Pons (tissue), 1 donor: ENCODE measurements around the gene TRAP1.

Experiments
- DNase-seq: peaks from one replicate; pipeline ENCODE4 v3.0.0-alpha.2; 2016; ENCODE audit warnings: low spot score

The TRAP1 gene

DNA sequence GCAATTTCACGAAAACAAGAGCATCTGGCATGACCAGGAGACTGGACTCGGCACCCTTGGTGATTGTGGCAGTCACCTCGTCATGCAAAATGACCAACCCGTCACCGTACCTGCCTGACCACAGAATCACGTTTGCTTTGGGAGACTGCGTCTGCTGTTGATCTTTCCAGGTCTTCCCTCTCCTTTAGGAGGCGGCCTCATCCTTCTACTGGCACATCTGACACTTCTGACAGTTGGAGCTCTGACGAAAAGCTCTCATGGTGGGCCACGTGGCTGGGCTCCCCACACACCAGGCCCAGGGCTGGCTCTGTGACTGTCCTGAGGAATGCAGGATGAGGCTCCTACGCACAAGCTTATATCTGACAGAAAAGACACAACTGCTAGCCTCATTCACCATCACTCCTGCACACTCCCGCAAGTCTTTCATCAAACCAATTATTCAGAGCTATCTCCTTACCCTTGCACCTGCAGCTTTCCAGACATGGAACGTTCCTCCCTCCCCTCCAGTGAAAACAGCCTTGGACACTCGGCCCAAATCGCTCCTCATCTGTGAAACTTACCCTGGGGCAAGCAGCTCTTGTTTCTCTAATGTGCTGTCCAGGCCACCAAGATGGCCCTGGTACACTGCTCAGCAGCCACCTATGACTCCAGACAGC lies 3.6 kb downstream of the TRAP1 start:
- no peak for DNase-seq

DNA sequence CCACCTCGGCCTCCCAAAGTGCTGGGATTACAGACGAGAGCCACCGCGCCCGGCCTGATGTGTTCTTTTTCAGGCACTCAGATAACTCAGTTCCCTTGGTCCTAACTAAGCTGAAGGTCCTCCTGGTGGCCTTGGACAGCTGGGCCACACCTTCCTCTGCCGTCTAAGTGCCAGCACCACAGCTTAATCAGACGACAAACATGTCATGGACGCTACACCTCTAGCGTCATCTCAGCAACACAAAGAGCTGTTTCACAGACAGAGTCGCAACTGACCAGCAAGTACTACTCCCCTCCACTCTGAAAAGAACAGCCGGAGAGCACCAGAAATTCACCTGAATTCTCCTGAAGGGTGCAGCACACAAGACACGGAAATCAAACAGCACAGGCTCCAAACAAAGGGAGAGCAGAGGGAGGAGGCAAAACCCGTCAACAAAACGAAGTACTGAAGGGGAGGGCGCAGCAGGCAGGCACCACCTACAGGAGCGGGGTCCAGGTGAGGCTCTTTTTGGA lies 4.4 kb downstream of the TRAP1 start:
- no peak for DNase-seq

DNA sequence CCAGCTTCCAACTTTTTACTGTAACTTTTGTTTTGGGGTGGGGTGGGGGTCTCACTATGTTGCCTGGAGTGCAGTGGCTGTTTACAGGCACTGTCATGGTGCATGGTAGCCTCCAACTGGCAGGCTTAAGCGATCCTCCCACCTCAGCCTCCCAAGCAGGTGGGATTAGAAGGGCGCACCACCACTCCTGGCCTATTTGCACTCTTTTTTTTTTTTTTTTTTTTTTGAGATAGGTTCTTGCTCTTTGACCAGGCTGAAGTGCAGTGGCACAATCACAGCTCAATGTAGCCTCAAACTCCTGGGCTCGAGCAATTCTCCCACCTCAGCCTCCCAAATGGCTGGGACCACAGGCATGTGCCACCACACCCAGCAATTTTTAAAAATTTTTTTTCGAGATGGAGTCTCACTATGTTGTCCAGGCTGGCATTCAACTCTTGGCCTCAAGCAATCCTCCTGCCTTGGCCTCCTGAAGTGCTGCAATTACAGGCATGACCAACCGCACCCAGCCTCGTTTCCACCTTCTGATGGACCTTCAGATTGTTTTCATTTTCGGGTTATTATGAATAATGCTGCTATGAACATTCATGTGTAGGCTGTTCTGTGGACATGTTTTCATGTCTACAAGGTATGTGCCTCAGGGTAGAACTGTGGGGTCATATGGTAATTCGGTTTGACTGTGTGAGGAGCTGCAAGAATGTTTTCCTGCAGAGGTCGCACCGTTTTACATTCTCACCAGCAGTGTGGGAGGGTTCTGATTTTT lies 10.9 kb downstream of the TRAP1 start:
- no peak for DNase-seq

DNA sequence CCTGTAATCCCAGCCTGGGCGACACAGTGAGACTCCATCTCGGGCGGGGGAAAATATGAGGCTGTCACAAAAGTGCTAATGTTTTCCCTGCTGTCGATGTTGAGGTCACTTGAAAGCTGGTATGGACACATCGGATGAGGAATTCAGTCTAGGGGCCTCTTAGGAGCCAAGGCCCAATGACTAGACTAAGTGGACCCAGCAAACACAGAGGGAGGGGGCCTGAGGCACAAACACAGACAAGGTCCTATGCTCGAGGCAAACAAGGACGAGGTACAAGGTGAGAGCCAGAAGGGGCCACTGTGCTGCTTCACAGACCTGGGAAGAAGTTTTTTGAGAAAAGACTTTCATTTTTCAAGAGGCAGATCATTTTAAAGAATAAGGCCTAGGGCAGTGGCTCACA lies 15.2 kb downstream of the TRAP1 start:
- DNase-seq, result no peak

DNA sequence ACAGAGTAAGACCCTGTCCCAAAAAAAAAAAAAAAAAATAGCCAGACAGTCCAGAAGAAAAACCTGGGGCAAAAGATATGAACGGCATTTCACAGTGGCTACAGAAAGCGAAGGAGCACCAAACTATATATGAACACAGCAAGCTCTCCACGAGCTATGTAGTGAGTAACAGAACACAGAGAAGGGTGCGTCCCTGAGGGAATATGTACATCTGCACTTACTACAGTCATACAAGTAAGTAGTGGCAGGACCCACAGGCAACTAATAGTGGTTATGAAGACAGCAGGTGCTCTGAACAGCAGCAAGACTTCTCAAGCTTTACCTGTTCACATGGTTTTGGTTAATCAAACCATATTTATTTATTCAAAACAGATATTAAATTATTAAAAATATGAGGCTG lies 15.8 kb downstream of the TRAP1 start:
- DNase-seq, result no peak

DNA sequence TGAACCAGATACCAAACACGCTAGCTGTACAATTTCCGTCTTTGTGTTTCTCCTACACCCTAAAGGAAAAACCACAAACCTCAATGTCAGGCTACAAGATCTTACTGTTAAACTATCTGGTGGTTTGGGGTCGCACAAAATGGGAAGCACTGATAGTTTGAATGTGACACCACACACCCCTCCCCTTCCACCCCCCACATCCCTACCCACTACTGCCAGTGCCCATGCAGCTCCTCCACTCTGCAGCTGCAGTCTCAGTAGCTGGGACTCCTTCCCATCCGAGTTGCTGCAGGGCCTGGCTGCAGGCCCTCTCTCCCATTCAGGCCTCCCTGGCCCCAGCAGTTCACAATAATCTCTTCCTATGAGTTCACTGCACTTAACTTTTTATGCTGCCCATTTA lies 18.4 kb downstream of the TRAP1 start:
- no peak for DNase-seq

DNA sequence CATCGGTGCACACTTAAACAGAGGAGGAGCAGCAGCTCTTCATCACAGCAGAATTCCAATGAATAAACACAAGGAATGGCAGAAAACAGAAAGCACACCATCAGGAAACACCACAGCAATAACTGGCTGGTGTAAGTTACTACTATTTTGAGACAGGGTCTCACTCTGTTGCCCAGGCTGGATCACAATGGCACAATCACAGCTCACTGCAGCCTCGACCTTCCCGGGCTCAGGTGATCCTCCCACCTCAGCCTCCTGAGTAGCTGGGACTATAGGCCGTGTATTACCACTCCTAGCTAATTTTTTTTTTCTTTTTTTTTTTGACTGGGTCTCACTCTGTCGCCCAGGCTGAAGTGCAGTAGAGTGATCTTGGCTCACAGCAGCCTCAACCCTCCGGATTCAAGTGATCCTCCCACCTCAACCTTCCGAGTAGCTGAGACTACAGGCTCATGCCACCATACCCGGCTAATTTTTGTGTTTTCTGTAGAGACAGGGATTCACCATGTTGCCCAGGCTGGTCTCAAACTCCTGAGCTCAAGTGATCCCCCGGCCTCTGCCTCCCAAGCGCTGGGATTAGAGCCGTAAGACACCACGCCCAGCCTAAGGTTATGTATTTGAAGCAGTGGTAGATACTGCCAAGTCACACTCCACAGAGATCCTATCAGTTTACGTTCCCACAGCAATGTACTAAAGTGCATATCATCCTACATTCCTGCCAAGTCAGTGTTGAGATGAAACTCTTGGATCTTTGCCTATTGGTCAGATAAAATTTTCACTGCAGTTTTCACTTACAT lies 20.7 kb downstream of the TRAP1 start:
- no peak for DNase-seq

DNA sequence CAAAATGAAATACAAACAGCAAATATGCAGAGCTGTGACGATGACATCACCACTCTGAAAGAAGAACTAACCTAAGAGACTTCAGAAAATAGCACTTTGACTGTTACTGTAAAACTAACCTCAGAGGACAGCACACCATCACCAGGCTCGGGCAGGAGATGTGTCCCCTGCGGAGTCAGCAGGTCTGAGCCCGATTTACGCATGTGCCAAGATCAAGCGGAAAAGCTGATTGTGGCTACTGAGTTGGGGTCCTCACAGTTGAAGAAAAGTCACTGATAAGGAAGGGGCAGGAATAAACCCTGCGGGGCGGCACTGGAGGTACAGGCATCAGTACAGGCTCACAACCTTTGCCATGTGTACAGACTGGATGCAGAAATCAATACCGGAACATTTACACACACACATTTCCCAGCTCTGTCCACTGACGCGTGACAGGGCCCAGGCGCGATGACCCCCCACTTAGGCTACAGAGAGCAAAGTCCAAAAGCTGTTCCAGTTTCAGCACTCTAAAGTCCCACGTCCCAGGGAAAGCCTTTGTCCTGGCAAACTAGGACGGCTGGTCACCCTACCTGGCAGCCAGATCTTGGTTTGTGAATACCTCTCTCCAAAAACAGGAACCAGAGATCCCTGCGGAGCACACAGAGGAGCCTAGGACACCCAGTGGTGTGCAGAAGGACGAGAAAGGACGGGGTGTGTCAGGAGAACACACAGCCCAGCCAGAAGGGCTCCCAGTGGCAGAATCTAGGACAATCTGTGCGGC lies 21.5 kb downstream of the TRAP1 start:
- DNase-seq, result no peak

DNA sequence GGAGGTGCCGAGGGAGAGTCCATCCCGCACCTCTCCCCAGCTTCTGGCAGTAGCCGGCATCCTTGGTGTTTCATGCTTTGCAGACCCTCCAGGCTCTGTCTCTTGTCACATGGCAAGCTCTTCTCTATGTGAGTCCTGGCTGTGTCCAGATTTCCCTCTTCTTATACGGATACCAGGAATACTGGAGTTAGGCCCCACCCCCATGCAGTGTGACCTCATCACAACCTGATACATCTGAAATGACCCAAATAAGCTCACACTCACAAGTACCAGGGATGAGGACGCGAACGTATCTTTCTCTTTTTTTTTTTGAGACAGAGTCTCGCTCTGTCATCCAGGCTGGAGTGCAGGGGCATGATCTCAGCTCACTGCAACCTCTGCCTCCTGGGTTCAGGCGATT lies 23.3 kb downstream of the TRAP1 start:
- no peak for DNase-seq

DNA sequence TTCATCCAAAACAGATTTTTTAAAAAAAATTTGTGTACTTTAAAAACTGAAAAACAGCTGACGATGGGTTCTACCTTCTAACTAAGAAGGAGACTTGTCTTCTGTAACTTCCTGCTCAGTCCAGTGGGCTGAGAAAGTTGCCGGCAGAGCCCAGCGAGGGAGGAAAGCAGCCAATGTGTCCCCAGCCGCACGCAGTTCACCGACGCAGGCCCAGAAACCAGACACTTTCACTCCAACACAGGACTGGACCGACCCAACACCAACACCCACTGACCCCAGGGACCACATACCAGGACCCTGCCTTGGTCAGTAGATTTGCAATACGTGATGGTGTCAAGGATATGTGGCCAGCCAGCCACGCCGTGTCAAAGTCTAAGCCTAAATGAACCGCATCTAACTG lies 25.6 kb downstream of the TRAP1 start:
- DNase-seq, result no peak

DNA sequence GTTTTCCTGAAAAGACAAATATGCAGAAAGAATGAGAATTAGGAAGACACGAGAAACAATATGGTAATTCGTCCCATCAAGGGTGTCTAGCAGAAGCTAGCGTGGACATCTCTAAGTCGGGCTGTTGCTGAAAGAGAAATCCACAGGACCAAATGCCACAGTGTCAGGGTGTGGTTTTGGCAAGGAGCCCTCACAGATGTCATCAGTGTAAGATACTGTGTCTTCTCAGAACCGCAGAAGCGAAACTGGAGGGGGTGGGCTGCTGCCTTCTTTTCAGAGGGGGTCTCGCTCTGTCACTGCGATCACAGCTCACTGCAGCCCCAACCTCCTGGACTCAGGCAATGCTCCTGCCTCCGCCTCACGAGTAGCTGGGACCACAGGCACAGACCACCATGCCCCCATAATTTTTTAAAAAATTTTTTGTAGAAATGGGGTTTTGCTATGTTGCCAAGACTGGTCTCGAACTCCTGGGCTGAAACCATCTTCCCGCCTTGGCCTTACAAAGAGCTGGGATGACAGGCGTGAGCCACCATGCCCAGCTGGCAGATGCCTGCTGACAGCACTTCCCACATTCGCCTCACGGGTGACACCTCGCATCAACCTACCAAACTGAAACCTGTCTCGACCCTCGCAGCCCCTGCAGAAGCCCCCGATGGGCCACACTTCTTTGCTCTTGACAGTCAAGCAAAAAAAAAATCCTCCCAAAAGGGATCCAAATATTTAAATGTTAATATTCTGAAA lies 26.2 kb downstream of the TRAP1 start:
- DNase-seq, result peak; percentile 11

DNA sequence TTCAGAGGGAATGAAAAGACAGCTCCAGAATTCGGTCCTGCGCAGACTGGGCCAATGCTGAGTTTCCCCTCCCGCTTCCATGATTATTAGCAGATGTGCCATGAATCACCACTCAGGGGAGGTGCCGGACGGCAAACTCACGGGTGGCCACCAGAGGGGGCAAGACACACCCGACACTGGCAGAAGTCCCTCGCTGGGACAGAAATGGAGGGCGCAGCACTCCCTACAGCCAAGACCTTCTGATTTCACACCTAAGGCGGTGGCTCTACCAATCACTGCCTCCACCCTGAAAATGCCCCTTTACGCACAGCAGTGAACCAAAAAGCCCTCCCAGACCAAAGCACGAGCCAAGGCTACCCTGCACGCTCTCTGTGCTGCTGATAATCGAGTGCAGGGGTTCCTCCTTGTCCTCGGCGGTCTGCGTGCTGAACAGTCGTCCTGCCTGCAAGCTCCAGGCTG lies 26.8 kb downstream of the TRAP1 start:
- peak; percentile 91 for DNase-seq

DNA sequence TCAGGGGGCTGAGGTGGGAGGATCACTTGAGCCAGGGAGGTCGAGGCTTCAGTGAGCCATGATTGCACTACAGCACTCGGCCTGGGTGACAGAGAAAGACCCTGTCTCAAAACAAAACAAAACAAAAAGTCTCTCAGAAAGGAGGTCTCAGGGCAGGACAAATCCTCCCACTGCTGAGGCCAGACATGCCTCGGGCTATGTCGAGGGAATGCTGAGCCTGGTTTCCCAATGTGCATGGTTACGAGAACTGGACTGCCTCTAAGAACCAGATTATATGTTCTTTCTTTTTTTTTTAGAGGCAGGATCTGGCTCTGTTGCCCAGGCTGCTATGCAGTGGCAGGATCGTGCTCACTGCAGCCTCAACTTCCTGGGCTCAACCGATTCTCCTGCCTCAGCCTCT lies 27.6 kb downstream of the TRAP1 start:
- DNase-seq, result no peak

DNA sequence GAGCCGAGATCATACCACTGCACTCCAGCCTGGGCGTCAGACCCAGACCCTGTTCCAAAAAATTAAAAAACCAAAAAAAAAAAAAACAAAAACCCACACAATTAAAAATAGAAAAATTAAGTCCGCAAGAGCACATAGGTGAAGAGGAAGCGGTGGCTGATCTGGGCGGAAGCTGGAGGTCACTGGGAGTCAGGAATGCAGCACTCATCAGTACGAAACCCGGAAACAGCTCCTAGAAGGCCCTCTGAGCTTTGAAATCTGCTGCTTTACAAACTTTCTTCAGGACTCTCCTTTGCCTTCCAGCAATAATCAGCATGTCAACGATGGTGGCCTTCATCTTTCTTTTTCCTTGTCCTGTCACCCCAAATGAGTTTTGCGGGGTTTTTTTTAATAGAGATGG lies 29.5 kb downstream of the TRAP1 start:
- no peak for DNase-seq

DNA sequence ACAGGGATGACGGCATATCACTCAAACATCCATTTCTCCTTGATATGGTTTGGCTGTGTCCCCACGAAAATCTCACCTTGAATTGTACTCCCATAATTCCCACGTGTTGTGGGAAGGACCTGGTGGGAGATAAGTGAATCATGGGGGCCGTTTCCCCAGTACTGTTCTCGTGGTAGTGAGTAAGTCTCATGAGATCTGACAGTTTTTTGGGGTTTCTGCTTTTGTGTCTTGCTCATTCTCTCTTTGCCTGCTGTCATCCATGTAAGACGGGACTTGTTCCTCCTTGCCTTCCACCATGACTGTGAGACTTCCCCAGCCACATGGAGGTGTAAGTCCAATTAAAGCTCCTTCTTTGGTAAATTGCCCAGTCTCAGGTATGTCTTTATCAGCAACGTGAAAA lies 30.3 kb downstream of the TRAP1 start:
- no peak for DNase-seq

DNA sequence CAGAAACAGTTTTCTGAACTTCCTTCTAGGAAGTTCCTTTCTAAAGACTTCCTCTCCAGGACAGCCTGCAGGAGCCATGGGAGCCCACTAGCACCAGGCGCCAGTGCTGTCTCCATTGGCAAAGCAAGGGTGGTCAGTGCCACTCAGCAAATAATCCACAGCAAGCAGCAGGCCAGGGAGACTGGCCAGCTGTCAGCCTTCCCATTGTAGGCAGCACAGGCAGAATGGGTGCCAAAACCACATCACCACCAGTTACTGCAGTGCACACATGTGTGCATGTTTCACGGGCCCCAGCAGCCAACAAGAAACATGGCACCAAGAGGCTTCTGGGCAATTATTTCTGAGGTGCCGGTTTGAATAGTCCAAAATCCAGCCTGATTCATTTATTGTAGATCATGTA lies 36.1 kb downstream of the TRAP1 start:
- DNase-seq, result peak; percentile 24

DNA sequence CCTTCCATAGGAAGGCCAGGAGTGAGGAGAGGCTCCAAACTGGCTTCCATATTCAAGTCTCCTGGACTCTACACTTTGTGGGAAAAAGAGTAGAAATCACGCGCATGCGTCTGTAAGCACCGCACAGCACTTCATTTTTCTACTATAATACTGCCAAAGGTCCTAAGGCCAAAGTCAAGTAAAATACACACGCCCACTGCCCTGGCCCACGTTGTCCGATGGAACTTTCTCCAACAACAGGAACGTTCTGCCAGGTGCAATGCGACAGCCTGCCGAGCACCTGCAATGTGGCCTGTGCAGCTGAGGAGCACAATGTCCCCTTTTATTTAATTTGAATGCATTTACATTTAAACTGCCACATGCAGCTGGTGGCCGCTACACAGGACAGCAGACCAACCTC lies 39.3 kb downstream of the TRAP1 start:
- DNase-seq, result no peak

DNA sequence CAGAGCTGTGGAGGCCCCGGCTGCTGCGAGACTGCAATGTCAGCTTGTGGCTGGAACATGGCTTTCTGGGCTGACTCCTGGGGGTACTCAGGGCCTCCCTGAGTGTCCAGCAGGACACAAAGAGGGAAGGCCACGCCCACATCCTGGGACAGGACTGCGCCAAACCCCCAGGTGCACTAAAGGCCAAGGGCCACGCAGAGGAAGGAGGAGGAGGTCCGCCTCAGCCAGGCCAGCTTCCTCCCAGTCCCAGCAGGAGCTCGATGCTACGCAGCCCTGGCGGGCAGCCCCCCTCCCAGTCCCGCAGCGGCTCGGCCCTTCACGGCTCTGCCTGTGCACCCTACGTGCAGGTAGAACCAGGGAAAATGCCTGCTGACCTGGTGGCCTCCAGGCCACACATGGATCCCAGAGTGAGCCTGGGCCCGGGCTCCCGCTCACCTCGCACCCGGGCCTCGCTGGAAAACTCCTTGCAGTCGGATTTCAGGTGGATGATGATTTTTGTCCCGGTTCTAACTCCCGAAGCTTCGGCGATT lies 41.7 kb downstream of the TRAP1 start:
- DNase-seq, result no peak

DNA sequence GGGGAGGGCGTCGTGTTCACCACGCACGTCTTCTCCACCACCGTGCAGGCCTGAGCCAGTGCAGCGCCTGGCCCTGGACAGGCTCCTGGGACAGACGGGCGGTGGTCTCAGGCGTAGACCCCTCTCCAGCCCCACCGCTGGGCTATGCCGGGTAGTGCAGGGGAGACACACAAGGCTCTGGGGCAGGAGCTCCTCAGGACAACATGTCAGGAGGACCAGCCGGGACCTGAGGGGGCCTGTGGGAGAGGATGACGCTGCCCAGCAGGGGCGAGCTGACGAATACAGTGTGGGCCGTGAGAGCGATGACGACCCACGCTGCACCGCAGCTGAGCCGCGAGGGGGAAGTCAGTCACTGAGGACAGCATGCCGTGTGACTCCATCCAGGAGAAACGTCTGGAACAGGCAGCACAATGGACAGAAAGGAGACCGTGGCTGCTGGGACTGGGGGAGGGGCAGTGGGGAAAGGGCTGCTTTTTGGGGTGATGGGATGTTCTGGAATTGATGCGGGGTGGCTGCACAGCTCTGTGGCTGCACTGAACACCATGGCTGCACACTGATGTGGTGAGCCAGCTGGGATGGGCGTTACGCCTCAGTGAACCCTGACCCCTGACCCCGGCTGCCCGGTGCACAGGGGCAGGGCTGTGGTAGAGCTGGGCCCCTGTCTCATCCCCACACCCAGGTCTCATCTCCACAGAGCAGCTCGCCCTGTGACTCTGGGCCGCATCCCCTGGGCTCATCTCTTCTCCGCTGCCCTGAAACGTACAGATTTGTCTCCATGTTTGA lies 42.6 kb downstream of the TRAP1 start:
- no peak for DNase-seq

DNA sequence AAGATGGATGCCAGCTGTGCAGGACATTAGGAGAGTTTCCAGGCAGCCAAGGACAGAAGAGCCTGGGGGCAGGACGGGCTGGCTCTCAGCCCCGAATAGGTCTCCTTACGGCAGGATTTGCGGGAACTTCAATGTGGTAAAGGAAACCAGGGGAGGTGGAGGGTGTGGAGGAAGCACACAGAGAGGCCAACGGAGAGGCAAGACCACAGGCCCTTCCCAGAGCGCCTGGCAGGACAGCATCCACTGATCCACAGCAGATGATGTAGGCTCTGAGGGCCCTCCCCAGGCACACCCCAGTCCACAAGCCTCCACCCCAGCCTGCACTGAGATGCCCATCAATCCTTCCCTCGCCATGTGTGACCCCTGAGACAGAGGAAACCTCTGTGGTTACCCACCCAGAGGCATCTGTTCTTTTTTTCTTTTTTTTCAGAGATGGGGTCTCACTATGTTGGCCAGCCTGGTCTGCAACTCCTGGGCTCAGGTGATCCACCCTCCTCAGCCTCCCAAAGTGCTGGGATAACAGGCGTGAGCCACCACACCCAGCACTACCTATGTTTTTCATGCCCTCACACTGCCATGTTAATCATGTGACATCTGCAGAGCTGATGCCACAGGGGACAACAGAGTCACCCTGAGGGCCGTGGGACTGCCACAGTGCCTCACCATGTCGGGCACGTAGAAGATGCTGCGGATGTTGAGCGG lies 43.5 kb downstream of the TRAP1 start:
- no peak for DNase-seq
